ENCODE measurements around the gene RYR2. TPM values are rescaled to one million over a fixed set of nuclear protein-coding genes. Genes with fewer than 3 reads are reported as not detected.

The RYR2 gene
- total RNA-seq, 1 experiment from 2014 or later = 3.4 TPM

DNA sequence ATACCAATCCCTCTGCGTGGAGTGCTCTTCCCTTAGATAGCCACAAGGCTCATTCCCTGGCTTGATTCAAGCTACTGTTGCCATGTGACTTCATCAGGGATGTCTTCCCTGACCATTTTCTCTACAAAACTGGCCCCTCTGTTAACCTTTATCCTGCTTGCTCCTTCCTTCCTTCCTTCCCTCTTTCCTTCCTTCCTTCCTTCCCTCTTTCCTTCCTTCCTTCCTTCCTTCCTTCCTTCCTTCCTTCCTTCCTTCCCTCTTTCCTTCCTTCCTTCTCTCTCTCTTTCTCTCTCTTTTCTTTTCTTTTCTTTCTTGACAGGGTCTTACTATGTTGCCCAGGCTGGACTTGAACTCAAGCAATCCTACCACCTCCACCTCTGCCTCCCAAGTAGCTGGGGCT, 6.2 kb upstream of the RYR2 start:
- Histone ChIP-seq H2BK5ac (ENCODE audit: insufficient read length, low read length) (no peak overlapping the region), H4K8ac (replicated peaks; ENCODE audit: insufficient read length, low read depth, low read length) (no peak overlapping the region), H3K79me1 (ENCODE audit: insufficient read depth, low read depth, low read length, poor library complexity, severe bottlenecking) (no peaks in the 10 kb centered on the region), H4K5ac (ENCODE audit: insufficient read length, low read depth, low read length) (no peak overlapping the region), H3K79me2 (ENCODE audit: insufficient read depth, low read length) (no peaks in the 10 kb centered on the region), H3K14ac (ENCODE audit: insufficient read depth, low read length) (no peak overlapping the region), H3K9ac (ENCODE audit: extremely low read depth, insufficient read length, low read length) (no peak overlapping the region), H3T11ph (ENCODE audit: low read length) (no peak overlapping the region), H3K23ac (ENCODE audit: insufficient read length, low read depth, low read length) (no peak overlapping the region), H3K4me1 (ENCODE audit: insufficient read depth, low read length) (peaks cover 9% of the 10 kb centered on the region; the same call in 1 of the 2 replicates), H2AFZ (ENCODE audit: low read length) (no peak overlapping the region), H3K27ac (ENCODE audit: insufficient read length, low read depth, low read length) (no peak overlapping the region), H3K18ac (ENCODE audit: insufficient read length, low read depth, low read length) (no peak overlapping the region), H3K4me2 (ENCODE audit: insufficient read depth, insufficient read length, low read length) (no peak overlapping the region), H3K4ac (ENCODE audit: low read depth, low read length) (no peak overlapping the region), H2AK5ac (ENCODE audit: insufficient read length, low read length) (no peak overlapping the region), H2BK20ac (ENCODE audit: low read depth, low read length, poor library complexity, severe bottlenecking) (no peak overlapping the region), H3K56ac (ENCODE audit: insufficient read length, low read depth, low read length) (no peak overlapping the region), H2BK12ac (ENCODE audit: insufficient read length, low read depth, low read length) (no peak overlapping the region), H3K27me3 (ENCODE audit: insufficient read depth, low read length) (no peaks in the 10 kb centered on the region; the same call in 1 of the 2 replicates), H4K91ac (ENCODE audit: insufficient read length, low read depth, low read length) (no peak overlapping the region), H2BK15ac (ENCODE audit: low read depth, low read length) (no peak overlapping the region), H3K23me2 (ENCODE audit: insufficient read length, low read depth, low read length, poor library complexity, severe bottlenecking) (no peaks in the 10 kb centered on the region), H4K20me1 (ENCODE audit: control insufficient read depth, insufficient read depth, insufficient read length) (no peaks in the 10 kb centered on the region), H3K9me3 (ENCODE audit: control insufficient read depth, low read depth, low read length) (no peaks in the 10 kb centered on the region), H2BK120ac (ENCODE audit: low read depth, low read length, poor library complexity, severe bottlenecking) (no peak overlapping the region)
- no peaks in the 10 kb centered on the region for H3K9me3 Mint-ChIP-seq
- no peak overlapping the region for H3K4me3 Mint-ChIP-seq
- no peaks in the 10 kb centered on the region for H3K36me3 Mint-ChIP-seq (ENCODE audit: insufficient read depth in 1 of 3, low read depth in 3 of 3)
- no peak overlapping the region for H3K27ac Mint-ChIP-seq
- H3K27me3 Mint-ChIP-seq (ENCODE audit: low read depth) = peaks cover 10% of the 10 kb centered on the region
- DNase-seq = no peak
- peaks cover 17 to 19% of the 10 kb centered on the region in 2 experiments for H3K4me1 Mint-ChIP-seq
- TF ChIP-seq, protein P1, sequence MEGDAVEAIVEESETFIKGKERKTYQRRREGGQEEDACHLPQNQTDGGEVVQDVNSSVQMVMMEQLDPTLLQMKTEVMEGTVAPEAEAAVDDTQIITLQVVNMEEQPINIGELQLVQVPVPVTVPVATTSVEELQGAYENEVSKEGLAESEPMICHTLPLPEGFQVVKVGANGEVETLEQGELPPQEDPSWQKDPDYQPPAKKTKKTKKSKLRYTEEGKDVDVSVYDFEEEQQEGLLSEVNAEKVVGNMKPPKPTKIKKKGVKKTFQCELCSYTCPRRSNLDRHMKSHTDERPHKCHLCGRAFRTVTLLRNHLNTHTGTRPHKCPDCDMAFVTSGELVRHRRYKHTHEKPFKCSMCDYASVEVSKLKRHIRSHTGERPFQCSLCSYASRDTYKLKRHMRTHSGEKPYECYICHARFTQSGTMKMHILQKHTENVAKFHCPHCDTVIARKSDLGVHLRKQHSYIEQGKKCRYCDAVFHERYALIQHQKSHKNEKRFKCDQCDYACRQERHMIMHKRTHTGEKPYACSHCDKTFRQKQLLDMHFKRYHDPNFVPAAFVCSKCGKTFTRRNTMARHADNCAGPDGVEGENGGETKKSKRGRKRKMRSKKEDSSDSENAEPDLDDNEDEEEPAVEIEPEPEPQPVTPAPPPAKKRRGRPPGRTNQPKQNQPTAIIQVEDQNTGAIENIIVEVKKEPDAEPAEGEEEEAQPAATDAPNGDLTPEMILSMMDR (conservative IDR thresholded peaks at IDR 0.05) = no peak
- no CpG with 5 or more reads among the region's 1 CpG for WGBS (ENCODE audit: extremely low coverage, insufficient read length, low lambda C conversion rate)
